Choroid plexus epithelial cell (primary cell): Measurements from ENCODE around the gene KDM6B.
"Not testable (repeated sequence)": the region's sequence is repeated elsewhere in the genome, so short reads cannot be mapped to it uniquely, and the experiment has no call there.

Experiments
- DNase-seq: peaks from one replicate; pipeline ENCODE4 v3.0.0-alpha.2; 2010; ENCODE audit warnings: low read depth
- H3K4me3 ChIP-seq: 2 replicates; pipeline ENCODE4 v1.5.1; 2011; ENCODE audit warnings: low read depth, mild to moderate bottlenecking, control low read depth, low read length, moderate library complexity
- TF ChIP-seq, protein P1 (sequence below): conservative IDR thresholded peaks from 2 replicates; pipeline ENCODE4 v1.5.1; 2011; ENCODE audit warnings: low read depth, mild to moderate bottlenecking, control low read depth, inconsistent platforms, low read length, moderate library complexity

KDM6B gene

DNA sequence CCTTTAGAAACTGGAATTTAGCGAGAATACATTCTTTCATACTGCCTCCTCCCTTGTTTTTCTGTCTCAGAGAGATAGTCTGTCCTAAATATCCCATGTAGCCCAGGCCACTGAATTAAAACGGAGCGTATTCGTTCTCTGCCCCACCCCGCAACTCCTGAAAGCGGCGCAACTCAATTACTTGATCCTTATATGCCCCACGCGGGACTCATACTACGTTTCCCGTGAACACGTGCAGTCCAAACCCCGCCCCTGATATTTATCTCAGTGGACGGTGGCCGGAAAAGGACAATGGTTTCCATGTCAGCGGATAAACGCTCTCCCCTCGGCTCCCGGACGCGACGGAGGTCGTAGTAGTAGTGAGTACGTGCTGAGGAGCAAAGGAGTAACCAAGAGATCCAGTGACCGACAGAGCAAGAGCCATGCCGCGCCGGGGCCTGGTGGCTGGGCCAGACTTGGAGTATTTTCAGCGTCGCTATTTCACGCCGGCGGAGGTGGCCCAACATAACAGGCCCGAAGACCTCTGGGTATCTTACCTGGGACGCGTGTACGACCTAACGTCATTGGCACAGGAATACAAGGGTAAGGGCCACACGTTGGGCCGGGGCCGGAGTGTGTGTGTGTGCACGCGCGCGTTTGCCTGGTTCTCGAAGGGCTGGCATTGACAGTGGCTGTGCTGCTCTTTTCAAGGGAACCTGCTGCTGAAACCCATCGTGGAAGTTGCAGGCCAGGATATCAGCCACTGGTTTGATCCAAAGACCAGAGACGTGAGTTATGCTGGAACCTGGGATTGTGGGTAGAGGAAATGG lies 23.9 kb downstream of the KDM6B start, which contains the start of gene CYB5D1:
TSS of gene CYB5D1 (plus strand) at position 291 of the 809 bp plus-strand sequence. CDS start at position 423, 132 bp downstream.
- TF ChIP-seq, protein P1, sequence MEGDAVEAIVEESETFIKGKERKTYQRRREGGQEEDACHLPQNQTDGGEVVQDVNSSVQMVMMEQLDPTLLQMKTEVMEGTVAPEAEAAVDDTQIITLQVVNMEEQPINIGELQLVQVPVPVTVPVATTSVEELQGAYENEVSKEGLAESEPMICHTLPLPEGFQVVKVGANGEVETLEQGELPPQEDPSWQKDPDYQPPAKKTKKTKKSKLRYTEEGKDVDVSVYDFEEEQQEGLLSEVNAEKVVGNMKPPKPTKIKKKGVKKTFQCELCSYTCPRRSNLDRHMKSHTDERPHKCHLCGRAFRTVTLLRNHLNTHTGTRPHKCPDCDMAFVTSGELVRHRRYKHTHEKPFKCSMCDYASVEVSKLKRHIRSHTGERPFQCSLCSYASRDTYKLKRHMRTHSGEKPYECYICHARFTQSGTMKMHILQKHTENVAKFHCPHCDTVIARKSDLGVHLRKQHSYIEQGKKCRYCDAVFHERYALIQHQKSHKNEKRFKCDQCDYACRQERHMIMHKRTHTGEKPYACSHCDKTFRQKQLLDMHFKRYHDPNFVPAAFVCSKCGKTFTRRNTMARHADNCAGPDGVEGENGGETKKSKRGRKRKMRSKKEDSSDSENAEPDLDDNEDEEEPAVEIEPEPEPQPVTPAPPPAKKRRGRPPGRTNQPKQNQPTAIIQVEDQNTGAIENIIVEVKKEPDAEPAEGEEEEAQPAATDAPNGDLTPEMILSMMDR, result no peak
- peak within 1 kb of the TSS; percentile 72 for H3K4me3 ChIP-seq
- DNase-seq, result peak; percentile 95

GRCh38 chr17:7858522-7858810 lies 24.4 kb downstream of the KDM6B start:
- peak; percentile 50 for DNase-seq
- H3K4me3 ChIP-seq, result peak overlapping the region; percentile 72
- TF ChIP-seq, protein P1, result peak; percentile 55

DNA sequence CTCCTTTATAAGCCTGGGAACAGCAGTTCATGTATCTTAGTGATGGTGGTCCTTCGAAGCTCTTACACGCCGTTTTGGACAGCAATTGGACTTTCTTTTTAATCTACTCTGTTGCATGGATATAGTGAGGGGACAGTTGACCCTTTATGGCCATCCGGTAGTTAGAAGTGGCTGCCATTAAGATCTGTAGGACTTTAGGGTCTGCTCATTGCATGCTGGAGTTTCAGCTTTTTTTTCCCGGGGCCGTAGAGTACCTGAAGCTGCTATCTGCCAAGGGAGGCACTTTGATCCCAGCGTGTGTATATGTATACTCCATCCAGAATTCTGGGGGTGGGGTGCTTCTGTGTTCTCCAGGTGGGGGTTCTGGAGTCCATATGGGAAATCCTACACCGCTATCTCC lies 25.0 kb downstream of the KDM6B start:
- DNase-seq, result no peak
- TF ChIP-seq, protein P1, result no peak
- no peak overlapping the region for H3K4me3 ChIP-seq

GRCh38 chr17:7862692-7863437 lies 28.8 kb downstream of the KDM6B start:
- DNase-seq, result peak; percentile 53
- no peak overlapping the region for H3K4me3 ChIP-seq
- TF ChIP-seq, protein P1, result peak; percentile 80

DNA sequence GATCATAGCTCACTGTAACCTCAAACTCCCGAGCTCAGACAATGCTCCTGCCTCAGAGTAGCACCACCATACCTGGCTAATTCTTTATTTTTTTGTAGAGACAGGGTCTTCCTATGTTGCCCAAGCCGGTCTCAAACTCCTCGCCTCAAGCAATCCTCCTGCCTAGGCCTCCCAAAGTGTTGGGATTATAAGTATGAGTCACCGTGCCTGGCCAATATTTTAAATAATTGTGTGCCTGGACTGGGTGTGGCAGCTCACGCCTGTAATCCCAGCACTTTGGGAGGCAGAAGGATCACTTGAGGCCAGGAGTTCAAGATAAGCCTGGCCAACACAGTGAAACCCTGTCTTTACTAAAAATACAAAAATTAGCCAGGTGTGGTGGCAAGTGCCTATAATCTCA lies 30.4 kb downstream of the KDM6B start:
- DNase-seq, H3K4me3 ChIP-seq: not testable (repeated sequence)

DNA sequence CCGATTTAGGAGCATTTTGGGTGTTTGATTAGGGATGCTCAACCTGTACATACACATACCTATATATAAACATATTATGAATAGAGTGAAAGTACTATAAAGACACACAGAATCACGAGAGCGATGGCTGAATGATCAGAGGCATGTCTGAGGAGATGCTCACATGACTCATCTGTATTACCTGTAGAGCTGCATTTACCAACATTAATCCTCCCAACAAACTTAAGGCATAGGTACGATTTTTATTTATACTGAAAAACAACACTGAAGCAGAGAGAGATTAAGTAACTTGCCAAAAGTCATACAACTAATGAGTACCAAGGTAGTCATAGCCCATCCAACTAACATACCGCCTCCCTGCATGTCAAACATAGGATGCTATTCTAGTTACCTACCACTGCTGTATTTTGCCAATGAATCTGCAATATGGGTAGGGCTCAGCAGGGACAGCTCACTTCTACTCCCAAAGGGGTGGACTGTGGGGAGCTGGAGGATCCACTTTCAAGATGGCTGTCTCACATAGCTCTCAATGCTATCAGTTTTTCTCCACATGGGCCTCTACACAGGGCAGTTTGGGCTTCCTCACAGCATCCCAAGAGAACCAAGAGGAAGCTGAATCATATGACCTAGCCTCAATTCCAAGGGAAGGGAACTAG lies 31.1 kb downstream of the KDM6B start:
- no peak overlapping the region for H3K4me3 ChIP-seq
- no peak for DNase-seq
- TF ChIP-seq, protein P1, result no peak

- DNase-seq, result no peak
- TF ChIP-seq, protein P1, result no peak
These were observed 33.9 kb downstream of the KDM6B start for GRCh38 chr17:7867881-7868329.

More at GRCh38 chr17:7867881-7868329, 33.9 kb downstream of the KDM6B start:
- no peak overlapping the region for H3K4me3 ChIP-seq
